Measurements from ENCODE around the gene CD22. TPM values are rescaled to one million over a fixed set of nuclear protein-coding genes. Genes with fewer than 3 reads are reported as not detected.

CD22 gene
- total RNA-seq, 1 experiment from 2014 or later: not detected

GRCh38 chr19:35388277-35389054 lies 59.5 kb downstream of the CD22 start:
- Histone ChIP-seq H3K4me2 (ENCODE audit: insufficient read depth, insufficient read length, low read length) (no peak overlapping the region), H4K91ac (ENCODE audit: insufficient read length, low read depth, low read length) (no peak overlapping the region), H3K4ac (ENCODE audit: low read depth, low read length) (no peak overlapping the region), H3K23me2 (ENCODE audit: insufficient read length, low read depth, low read length, poor library complexity, severe bottlenecking) (no peaks in the 10 kb centered on the region), H2BK20ac (ENCODE audit: low read depth, low read length, poor library complexity, severe bottlenecking) (no peak overlapping the region), H2AFZ (ENCODE audit: low read length) (no peak overlapping the region), H3K9ac (ENCODE audit: extremely low read depth, insufficient read length, low read length) (no peak overlapping the region), H3K27ac (ENCODE audit: insufficient read length, low read depth, low read length) (no peak overlapping the region), H3T11ph (ENCODE audit: low read length) (no peak overlapping the region), H3K27me3 (ENCODE audit: insufficient read depth, low read length) (no peaks in the 10 kb centered on the region), H3K79me2 (ENCODE audit: insufficient read depth, low read length) (no peaks in the 10 kb centered on the region), H3K56ac (ENCODE audit: insufficient read length, low read depth, low read length) (no peak overlapping the region), H4K5ac (ENCODE audit: insufficient read length, low read depth, low read length) (no peak overlapping the region), H2BK5ac (ENCODE audit: insufficient read length, low read length) (no peak overlapping the region), H3K18ac (ENCODE audit: insufficient read length, low read depth, low read length) (no peak overlapping the region), H3K14ac (ENCODE audit: insufficient read depth, low read length) (no peak overlapping the region), H3K23ac (ENCODE audit: insufficient read length, low read depth, low read length) (no peak overlapping the region), H4K8ac (replicated peaks; ENCODE audit: insufficient read length, low read depth, low read length) (no peak overlapping the region), H2AK5ac (ENCODE audit: insufficient read length, low read length) (no peak overlapping the region), H2BK15ac (ENCODE audit: low read depth, low read length) (no peak overlapping the region), H2BK120ac (ENCODE audit: low read depth, low read length, poor library complexity, severe bottlenecking) (no peak overlapping the region), H2BK12ac (ENCODE audit: insufficient read length, low read depth, low read length) (no peak overlapping the region), H3K4me1 (ENCODE audit: insufficient read depth, low read length) (no peaks in the 10 kb centered on the region), H3K9me3 (ENCODE audit: control insufficient read depth, low read depth, low read length) (peaks cover 13% of the 10 kb centered on the region), H3K79me1 (ENCODE audit: insufficient read depth, low read depth, low read length, poor library complexity, severe bottlenecking) (no peaks in the 10 kb centered on the region), H4K20me1 (ENCODE audit: control insufficient read depth, insufficient read depth, insufficient read length) (no peaks in the 10 kb centered on the region)
- WGBS (ENCODE audit: extremely low coverage, insufficient read length, low lambda C conversion rate): no CpG with 5 or more reads among the region's 6 CpGs
- TF ChIP-seq CTCF (conservative IDR thresholded peaks at IDR 0.05): no peak
- Mint-ChIP-seq H3K9me3 (peaks cover 36 to 52% of the 10 kb centered on the region in 2 experiments), H3K27me3 (ENCODE audit: low read depth) (peaks cover 4% of the 10 kb centered on the region), H3K4me1 (peaks cover 4% of the 10 kb centered on the region in 2 experiments; a peak in 2 of 4 replicates), H3K36me3 (ENCODE audit: insufficient read depth in 1 of 3, low read depth in 3 of 3) (peaks cover 5 to 11% (median 9%) of the 10 kb centered on the region in 3 experiments), H3K4me3 (no peak overlapping the region), H3K27ac (no peak overlapping the region)
- DNase-seq: no peak

Data from H9 (cell line).